GM18870 (cell line): ENCODE results near the gene SLC17A5.
A peak's percentile ranks its signal among the peaks of the same experiment; 100 is the strongest.
"Not testable (repeated sequence)": the region's sequence is repeated elsewhere in the genome, so short reads cannot be mapped to it uniquely, and the experiment has no call there.

Experiments used
- ATAC-seq: cut with Tn5 transposase; IDR thresholded peaks from one replicate; pipeline ENCODE4 v1.9.1; 2021; ENCODE audit warnings: moderate library complexity; ENCODE audit not compliant: unreplicated experiment

The SLC17A5 gene

DNA sequence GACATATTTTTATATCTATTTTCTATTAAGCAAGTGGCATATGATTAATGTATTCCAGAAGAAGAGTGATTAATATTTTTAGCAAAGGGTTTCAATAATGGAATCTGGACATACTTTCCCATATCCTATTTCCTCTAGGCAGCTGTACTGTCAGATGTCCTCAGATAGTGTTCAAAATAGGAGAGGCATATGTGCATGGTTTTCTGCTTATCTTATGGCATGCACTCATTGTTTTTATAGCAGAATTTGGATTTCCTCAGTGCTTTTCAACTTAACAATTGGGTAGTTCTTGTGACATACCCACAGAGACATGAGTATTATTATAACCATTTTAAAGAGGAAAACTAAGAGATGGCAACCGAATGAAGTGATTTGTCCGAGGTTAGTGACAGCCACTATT lies 12.6 kb upstream of the SLC17A5 start:
- ATAC-seq, result no peak

DNA sequence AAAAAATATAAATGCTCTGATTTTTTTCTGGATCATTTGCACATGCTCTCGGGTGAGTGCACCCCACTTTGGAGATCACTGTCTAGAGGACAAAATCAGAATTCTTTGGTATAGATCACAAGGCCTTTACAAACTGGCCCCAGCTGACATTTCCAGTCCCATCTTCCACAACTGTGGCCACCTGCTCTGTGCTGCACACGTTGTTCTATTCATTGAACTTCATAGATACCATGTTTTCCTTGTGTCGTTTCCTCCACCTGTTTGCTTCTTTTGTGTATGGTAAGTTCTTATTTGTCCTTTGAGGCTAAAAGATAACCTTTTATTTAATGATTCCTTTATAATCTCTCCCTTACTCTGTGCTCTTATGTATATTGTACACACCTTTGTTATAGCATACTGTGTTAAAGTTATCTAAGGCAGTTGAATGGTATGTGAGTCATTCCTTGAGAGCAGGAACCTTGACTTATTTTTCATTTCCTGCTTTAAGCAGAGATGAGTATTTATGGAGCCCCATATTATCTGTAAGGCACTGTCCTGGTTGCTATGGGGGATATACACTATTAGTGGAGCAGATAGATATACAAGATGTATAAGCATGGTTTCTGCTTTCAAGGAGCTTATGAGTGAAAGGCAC lies 12.0 kb upstream of the SLC17A5 start:
- ATAC-seq, result peak; percentile 88

DNA sequence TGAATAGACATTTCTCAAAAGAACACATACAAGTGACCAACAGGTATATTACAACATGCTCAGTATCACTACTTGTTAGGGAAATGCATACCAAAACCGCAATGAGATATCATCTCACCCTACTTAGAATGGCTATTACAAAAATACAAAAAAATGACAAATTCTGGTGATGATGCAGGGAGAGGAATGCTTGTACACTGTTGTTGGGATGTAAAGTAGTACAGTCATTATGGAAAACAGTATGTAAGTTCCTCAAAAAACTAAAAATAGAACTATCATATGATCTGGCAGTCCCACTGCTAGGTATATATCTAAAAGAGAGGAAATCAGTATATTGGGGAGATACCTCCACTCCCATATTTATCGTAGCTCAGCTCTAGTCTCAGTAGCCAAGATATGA lies 10.9 kb upstream of the SLC17A5 start:
- no peak for ATAC-seq

DNA sequence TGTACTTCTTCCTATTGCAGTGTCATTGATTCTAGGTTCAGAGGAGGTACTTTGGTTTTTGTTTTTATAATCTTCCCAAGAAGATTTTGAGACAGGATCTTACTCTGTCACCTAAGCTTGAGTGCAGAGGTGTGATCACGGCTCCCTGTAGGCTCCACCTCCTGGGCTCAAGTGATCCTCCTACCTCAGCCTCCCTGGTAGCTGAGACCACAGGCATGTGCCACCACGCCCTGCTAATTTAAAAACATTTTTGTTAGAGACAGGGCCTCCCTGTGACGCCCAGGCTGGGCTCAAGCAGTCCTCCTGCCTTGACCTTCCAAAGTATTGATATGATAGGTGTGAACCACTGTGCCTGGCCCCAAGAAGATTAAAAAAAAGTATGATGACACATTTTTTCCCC lies 3.4 kb upstream of the SLC17A5 start:
- ATAC-seq, result no peak

DNA sequence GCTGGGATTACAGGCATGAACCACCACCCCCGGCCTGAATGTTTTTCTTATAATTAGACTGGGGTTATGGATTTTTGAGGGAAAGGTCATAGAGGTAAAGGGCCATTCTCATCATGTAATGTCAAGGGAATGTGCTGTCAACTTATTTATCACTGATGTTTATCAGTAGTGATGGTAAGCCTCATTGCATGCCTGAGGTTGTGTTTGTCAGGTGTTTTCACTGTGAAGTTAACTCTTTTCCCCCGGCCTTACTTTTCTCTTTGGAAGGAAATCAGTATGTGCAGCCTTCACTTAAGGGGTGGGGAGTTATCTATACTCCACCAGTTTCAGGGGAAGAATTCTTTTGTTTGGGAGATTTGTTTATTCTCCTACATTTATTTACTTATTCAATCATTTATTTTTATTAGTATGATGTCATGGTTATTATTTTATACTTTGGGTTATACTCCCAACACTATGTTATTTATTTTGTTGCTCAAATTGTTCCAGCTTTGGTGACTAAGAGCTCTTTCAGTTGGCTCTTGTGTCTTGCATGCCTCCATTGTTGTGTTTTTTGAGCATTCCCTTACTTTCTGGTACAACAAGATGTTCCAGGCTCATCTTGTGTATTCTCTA lies 2.8 kb upstream of the SLC17A5 start:
- ATAC-seq, result no peak

DNA sequence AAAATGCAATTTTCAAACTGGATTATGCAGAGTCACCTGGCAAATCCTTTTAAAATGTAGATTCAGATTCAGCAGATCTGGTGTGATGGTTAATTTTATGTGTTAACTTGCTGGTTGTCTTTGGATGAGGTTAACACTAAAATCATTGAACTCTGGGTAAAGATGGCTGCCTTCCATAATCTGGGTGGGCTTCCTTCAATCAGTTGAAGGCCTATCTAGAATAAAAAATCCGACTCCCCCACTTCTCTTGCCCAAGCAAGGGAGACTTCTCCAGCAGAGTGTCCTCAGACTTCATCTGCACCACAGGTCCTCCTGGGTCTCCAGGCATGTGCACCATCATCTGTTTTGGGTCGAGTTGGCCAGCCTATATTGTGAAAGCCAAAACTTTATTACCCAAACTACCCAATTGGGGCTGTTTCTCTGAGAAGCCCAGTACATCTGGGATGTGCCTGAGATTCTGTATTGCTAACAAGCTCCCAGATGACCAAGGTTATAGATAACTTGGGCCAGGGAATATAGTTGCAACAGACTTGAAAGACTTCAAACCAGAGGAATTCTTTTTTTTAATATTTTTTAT lies 1.6 kb upstream of the SLC17A5 start:
- ATAC-seq, result no peak

DNA sequence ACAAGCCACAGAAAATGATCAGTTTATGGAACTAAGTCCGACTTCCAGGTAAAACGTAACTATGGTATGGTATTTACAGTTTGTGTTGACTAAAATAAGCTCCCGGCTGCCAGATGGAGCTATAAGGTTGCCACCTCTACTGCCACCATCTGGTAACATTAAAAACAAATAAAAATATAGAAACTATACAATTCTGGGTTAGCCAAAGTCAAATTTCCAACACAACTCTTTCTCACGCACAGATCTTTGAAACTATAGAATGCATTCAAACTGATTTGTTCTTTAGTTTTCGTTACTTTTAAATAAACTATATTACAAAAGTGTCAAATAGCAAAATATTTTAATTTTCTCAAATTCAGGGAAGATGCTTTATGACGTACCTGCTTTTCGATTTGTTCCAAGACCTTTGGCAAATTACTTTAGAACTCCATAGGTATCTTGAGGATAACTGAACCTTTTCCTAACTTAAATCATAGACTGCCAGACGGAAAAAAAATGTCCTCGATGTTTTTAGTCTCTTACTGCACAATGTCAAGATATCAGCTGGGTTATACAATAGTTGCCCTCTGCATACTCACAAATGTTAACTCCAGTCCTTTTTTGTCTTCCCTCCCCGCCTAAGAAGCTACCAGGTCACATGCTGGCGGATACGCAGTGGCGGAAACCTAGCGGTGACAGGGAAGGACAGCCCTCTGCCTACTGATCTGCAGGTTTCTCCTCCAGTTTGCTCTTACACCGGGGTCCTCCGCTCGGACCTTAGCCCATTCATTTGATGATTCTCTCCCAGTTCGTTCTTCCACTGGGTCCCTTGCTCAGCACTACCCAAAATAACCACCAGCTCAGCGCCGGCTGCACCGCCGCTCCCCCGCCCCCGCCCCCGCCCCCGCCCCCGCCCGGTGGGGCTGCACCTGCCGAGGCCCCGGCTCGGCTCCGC lies 888 bp downstream of the SLC17A5 start:
- ATAC-seq, result peak; percentile 36

DNA sequence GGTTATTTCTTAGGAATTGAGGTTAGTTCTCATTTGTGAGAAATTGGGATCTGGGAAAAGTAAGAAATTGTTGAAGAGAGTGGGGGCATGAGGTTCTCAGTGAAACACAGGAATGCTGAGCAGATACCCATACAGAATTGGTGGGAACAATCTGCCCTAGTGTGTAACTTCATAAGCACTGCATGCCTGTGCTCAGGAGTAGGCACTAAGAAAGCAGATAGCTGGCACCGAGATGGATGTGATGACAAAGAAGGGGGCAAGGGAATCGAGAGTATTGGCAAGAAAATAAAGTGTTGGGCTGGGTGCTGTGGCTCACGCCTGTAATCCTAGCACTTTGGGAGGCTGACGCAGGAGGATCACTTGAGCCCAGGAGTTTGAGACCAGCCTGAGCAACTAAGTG lies 4.0 kb downstream of the SLC17A5 start:
- no peak for ATAC-seq

DNA sequence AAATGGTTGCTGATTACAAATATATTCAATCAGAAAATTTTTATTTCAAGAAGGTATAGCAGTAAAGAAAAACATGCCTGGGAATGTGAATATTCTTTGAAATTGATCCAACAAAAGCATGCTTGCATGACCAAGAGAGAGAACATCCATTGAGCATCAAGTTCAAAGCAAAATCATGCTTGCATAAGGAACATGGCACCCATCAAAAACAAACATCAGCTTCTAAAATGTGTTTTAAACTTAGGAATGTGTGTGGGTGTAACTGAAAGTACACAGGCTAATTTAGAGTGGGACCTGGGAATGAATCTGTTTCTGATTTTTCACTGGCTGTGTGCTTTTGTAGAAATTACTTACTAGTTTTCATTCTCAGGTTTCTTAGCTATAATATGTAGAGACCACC lies 5.6 kb downstream of the SLC17A5 start:
- no peak for ATAC-seq

DNA sequence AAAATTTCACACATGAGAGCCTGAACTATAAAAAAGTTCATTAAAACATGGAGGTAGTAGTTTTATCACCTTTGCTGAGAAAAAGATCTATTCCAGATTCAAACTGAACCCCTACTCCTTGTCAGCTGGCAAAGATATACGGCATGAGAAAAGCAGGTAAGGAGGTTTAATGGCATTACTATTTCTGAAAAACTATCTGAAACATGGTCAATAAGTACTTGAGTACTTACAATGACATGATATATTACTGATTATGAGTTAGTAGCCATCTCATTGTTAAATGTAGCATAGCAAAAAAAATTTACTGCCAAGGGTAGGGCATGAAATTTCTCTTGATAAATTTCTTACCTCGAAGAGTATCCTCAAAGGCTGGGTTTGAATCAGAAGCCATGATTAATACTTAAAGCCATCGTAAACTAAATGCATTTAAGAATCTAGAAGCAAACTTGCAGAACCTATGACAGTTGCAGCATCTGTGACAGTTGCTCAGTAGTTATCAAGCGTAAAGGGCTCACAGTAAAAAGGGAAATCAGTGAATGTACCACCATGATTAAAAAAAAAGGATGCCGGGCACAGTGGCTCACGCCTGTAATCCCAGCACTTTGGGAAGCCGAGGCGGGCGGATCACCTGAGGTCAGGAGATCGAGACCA lies 8.7 kb downstream of the SLC17A5 start:
- no peak for ATAC-seq

DNA sequence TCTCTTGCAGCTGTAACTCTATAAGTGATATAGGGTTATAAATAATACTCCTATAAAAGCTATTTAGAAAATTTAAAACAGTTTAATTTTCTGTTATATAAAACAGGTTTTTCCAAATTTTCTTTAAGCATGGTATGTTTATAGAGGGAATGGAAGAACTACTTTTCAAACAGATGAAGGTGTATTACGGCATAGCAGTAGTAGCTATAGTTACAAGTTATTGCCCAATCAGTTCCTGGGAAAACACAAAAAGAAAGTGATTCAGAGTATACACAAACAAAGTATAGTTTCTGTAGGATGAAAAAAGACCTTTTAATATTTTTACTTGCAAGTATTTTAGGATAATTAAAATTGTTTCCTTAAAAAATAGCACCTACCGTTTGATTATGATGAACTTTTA lies 9.8 kb downstream of the SLC17A5 start:
- ATAC-seq, result no peak

DNA sequence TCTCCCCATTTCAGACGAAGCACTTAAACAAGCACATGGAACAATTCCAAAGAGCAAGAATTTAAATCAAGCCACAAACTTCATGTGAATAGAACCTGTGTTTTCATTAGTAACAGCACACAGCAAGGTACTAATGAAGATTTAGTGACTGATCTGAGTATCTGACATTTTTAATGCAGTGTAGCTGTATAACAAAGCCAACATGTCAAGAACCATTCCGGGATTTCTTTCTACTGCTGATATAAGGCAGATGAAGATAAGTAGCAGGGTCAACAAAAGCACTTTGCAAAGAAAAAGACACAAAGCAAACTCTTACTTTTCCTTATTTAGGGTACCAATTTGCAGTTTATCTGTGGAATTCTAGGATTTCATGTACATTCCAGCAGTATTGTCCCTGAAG lies 11.3 kb downstream of the SLC17A5 start:
- ATAC-seq, result no peak

DNA sequence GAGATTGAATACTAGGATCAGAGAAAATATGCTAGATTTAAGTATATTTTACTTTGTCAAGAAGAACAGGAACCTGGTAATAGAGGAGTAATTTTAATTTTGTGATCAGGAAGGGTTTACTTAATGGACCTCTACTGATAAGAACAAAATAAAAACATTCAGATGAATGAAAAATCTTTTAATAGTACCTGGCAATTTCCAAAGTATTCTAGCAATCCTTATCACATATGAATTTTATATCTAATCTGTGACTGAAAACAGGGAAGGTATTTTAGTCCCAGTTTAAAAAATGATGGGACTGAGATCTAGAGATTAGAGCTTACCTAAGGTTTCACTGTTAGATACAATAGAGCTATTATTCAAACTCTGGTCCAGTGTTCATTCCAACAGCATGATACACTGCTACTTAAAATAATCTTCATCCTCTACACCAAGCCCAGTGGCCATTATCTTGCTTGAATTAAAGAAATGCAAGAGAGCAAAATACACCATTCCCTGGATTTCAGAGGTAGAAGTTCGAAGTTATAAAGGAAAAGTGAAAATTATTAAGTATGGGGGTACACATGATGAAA lies 13.5 kb downstream of the SLC17A5 start:
- ATAC-seq, result no peak

DNA sequence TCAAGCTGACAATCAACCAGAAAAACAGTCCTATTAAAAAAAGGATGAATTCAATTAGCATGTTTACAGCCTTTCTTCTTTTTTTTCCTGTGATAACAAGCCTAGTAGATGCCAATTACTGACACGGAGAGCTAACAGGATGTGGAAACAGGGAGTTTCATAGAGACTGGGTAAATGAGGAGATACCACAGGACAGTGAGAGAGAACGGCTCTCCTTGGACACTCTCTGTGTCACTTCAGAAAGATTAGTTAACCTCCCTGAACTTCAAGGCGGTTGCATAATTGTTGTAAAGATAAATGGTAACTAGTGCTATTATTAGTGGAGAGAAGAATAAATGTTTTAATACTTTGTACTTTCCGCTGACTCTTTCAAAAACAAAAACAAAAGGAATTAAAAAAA lies 14.8 kb downstream of the SLC17A5 start:
- no peak for ATAC-seq

DNA sequence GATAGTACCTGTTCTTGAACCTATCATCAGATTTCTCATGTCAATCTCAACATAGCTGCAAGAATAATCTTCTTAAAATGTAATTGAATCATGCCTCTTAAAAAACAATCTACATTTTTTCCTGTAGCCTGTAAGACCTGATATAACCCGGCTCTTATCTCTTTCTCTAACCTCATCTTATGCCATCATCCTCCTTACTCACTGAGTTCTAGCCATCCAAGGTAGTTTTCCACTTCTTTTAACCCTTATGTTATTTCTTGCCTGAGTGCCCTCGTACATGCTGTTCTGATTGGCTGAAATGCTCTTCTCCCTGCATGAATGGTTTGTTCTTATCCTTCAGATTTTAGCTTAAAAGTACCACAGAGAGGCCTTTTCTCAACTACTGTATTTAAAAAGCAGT lies 16.4 kb downstream of the SLC17A5 start:
- no peak for ATAC-seq

DNA sequence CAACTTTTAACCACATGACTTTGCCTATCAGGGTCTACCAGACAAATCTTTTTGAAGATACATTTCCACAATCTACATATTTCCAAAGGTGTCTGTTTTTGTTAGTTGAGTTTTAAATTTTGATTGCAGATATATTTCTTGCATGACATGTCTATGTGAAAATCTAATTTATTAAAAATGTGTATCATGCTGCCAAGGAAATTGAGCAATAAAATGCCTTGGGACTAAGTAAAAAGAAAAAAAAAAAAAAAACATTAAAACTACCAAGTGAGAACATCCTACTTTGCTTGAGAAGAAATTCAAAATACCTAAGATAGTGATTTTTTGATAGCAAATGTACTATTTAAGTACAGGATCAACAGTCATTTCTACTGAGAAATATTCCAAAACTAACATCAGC lies 17.7 kb downstream of the SLC17A5 start:
- no peak for ATAC-seq

DNA sequence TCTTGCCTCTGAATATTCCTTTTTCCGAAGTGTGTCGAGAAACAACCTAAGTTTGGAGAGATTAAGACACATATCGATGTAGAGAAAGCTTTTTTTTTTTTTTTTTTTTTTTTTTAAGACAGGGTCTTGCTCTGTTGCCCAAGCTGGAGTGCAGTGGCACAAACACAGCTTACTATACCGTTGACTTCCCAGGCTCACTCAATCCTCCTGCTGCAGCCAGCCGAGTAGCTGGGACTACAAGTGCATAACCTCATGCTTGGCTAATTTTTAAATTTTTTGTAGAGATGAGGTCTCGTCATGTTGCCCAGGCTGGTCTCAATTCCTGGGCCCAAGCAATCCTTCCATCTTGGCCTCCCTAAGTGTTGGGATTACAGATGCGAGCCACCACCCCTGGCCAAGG lies 21.4 kb downstream of the SLC17A5 start:
- no peak for ATAC-seq

DNA sequence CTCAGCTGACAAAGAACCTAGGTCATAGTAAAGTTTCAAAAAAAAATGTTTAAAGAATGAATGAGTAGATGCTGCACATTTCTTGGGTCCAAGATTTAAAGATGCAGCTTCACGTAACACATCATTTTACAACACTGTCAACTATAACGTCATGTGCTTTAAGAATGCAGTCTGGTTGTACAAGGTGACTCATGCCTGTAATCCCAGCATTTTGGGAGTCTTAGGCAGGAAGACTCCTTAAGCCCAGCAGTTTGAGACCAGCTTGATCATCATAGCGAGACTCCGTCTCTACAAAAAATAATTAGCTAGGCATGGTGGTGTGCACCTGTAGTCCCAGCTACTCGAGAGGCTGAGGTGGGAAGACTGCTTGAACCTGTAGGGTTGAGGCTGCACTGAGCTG lies 21.9 kb downstream of the SLC17A5 start:
- ATAC-seq, result no peak

DNA sequence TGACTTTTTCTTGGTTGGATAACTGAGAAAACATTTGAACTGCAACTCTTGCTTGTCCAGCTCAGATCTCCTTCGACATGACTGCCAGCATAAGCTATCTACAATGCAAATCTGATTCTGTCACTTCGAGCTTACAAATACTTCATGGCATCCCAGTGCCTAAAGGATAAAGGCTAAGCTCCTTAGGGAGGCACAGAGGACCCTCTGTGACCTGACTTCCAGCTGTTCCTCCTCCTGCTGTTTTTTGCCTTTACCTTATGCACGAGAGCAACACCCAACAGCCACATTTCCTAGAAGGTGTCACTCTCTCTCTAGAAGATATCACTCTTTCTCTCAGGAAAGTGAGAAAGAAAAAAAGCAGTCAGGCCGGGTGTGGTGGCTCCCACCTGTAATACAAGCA lies 23.4 kb downstream of the SLC17A5 start:
- ATAC-seq, result no peak

DNA sequence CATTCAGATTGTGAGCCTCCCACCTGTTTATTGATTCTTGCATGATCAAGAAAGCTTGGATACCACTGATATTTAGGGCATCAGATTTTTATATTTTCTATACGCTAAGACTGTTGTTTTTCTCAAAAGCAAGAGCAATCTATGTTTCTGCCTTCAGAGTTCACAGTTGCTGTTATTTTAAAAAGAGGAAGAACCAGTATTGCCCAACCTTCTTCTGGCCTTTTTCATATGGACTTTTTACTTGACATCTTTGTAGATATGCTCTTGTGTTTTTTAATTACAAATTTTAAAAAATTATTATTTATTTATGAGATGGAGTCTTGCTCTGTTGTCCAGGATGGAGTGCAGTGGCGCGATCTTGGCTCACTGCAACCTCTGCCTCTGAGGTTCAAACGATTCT lies 28.9 kb downstream of the SLC17A5 start:
- ATAC-seq, result no peak

DNA sequence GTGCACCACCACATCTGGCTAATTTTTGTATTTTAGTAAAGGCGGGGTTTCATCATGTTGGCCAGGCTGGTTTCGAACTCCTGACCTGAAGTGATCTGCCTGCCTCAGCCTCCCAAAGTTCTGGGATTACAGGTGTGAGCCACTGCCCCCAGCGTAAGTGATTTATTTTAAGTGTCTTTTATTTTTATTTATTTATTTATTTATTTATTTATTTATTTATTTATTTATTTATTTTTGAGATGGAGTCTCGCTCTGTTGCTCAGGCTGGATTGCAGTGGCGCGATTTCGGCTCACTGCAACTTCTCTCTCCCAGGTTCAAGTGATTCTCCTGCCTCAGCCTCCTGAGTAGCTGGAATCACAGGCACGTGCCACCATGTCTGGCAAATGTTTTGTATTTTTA lies 30.3 kb downstream of the SLC17A5 start:
- not testable (repeated sequence) for ATAC-seq
